WI38 (cell line): Measurements from ENCODE around the gene ASPHD1.

Source experiments
- H3K4me3 ChIP-seq: 2 replicates; pipeline ENCODE4 v1.5.1; 2011; ENCODE audit warnings: low read depth, mild to moderate bottlenecking, control low read depth, low read length
- TF ChIP-seq, protein P1 (sequence below): IDR thresholded peaks from 2 replicates; pipeline ENCODE4 v1.5.1; 2012; ENCODE audit warnings: low read depth, mild to moderate bottlenecking, control low read depth, low read length

Gene ASPHD1

DNA sequence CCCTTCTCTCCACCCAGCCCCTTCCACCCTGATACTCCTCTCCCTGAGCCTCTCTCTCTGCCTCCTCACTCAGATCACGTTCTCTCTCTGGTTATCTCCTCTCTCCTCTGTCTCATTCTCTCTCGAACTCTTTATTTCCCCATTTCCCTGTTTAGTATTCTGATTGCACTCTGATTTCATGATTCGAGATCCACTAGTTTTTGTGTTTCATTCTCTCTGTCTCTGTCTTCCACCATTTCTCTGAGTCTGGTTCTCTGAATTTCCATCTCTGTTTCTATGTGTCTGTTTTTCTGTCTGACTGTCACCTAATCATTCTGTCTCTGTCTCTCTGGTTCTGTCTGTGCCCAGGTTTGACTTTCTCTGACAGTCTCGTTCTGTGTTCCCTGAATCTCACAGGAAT lies 3.0 kb upstream of the ASPHD1 start:
- no peak overlapping the region for H3K4me3 ChIP-seq
- TF ChIP-seq, protein P1, sequence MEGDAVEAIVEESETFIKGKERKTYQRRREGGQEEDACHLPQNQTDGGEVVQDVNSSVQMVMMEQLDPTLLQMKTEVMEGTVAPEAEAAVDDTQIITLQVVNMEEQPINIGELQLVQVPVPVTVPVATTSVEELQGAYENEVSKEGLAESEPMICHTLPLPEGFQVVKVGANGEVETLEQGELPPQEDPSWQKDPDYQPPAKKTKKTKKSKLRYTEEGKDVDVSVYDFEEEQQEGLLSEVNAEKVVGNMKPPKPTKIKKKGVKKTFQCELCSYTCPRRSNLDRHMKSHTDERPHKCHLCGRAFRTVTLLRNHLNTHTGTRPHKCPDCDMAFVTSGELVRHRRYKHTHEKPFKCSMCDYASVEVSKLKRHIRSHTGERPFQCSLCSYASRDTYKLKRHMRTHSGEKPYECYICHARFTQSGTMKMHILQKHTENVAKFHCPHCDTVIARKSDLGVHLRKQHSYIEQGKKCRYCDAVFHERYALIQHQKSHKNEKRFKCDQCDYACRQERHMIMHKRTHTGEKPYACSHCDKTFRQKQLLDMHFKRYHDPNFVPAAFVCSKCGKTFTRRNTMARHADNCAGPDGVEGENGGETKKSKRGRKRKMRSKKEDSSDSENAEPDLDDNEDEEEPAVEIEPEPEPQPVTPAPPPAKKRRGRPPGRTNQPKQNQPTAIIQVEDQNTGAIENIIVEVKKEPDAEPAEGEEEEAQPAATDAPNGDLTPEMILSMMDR: no peak

GRCh38 chr16:29898135-29898803 lies 2.0 kb upstream of the ASPHD1 start:
- H3K4me3 ChIP-seq: no peak overlapping the region
- TF ChIP-seq, protein P1: no peak

DNA sequence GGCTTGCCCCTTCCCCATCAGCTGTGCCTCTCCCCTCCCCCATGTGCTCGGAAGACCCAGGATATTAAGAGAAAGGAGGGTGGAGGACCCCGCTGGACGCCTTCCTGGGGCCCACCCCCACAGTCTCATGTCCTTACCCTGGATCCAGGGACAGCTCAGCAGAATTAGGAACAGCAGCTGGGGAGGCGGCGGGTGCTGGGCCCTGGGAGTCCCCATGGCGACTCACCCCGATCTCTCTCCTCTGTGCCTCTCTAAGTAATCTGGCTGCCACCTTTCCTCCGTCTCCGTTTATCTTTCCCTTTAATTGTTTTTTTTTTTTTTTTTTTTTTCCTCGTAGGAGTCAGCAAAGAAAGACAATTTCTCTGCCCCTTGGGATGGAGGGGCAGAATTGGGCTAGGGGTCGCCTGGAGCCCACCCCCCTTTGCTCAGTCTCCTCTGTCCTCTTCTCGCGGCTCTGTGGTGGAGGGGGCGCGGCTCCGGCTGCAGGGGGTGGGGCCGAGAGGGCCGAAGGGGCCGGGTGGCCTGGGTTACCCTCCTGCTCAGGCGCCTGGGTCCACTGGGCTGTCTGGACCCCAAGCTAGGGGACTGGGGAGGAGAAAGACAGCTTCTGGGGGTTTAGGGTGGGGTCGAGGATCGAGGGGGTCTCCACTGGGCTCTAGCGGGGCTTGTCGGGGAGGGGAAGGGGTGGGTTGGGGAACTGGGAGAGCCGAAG lies 1.3 kb upstream of the ASPHD1 start:
- TF ChIP-seq, protein P1: no peak
- H3K4me3 ChIP-seq: 0 out of 2 replicates have a peak overlapping the region, but pooled peaks have one; percentile 64

DNA sequence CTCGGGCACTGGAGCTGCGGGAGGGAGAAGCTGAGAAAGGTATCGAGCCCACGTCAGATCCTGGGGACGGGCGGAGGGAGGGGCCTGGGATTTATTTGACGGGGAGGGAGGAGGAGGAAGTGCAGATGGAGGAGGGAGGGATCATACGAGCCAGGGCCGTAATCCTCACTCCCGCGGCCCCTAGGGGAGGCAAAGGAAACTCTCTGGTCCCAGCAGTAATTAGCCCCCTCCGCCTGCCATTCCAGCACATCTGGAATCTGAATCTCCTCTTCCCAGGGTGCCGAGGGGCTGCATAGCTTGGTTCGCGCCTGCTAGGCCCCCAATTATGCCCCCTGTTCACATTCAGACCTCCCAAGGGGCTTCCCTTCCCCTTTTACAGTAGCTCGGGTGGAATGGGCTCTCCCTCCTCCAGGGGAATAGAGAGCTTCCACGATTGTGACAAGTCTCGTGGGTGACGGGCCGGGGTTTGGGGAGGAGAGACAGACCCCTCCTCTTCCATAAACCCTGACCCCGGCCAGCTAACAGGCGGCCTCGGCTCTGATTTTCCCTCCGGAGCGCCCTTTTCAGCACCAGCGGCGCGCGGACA lies 679 bp upstream of the ASPHD1 start, which contains the start of gene SEZ6L2:
SEZ6L2 (minus strand) TSS at position 35 of the 586 bp plus-strand sequence. CDS start 531 bp downstream, outside the sequence.
- H3K4me3 ChIP-seq: peak within 1 kb of the TSS; percentile 64
- TF ChIP-seq, protein P1: no peak

DNA sequence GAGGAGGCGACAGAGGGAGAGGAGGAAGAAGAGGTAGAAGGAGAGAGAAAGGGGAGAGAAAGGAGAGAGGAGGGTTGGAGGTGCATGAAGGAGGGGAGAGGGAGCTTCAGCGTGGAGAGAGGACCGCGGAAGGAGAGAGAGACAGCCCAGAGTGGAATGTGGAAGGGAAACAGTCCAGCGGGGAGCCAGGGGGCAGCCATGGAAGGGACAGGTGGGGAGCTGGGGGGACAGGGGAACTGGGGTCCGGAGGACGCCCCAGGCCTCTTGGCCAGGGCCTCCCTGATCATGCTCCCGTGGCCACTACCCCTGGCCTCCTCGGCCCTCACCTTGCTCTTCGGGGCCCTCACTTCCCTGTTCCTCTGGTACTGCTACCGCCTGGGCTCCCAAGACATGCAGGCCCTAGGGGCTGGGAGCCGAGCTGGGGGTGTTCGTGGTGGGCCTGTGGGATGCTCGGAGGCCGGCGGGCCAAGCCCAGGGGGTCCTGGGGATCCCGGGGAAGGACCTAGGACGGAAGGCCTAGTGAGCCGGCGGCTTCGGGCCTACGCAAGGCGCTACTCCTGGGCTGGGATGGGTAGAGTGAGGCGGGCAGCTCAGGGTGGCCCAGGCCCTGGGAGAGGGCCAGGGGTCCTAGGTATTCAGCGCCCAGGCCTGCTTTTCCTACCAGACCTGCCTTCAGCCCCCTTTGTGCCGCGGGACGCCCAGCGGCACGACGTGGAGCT lies 759 bp downstream of the ASPHD1 start:
- peak overlapping the region; percentile 64 for H3K4me3 ChIP-seq
- TF ChIP-seq, protein P1: no peak

DNA sequence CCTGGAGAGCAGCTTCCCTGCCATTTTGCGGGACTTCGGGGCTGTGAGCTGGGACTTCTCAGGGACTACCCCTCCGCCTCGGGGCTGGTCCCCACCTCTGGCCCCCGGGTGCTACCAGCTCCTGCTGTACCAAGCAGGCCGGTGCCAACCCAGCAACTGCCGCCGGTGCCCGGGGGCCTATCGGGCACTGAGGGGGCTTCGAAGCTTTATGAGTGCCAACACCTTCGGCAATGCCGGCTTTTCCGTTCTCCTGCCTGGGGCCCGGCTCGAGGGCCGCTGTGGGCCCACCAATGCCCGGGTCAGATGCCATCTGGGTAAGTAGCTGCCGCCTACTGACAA lies 1.3 kb downstream of the ASPHD1 start:
- TF ChIP-seq, protein P1: no peak
- H3K4me3 ChIP-seq: no peak overlapping the region; the same call in 1 of the 2 replicates
